Skeletal muscle satellite cell (primary cell): Measurements from ENCODE around the gene UGT1A4.
"Not testable (repeated sequence)": the region's sequence is repeated elsewhere in the genome, so short reads cannot be mapped to it uniquely, and the experiment has no call there.

Experiments
- H3K27me3 ChIP-seq: 2 replicates; pipeline ENCODE4 v1.7.0; 2013; ENCODE audit warnings: low read length; ENCODE audit not compliant: control insufficient read depth, insufficient read depth
- H3K36me3 ChIP-seq: 2 replicates; pipeline ENCODE4 v1.7.0; 2013; ENCODE audit warnings: mild to moderate bottlenecking, control low read depth, low read length; ENCODE audit not compliant: insufficient read depth
- H3K4me1 ChIP-seq: 2 replicates; pipeline ENCODE4 v1.7.0; 2013; ENCODE audit warnings: low read length; ENCODE audit not compliant: control insufficient read depth, insufficient read depth
- H3K4me2 ChIP-seq: 2 replicates; pipeline ENCODE4 v1.7.0; 2013; ENCODE audit warnings: mild to moderate bottlenecking, low read length
- H3K4me3 ChIP-seq: 2 replicates; pipeline ENCODE4 v1.7.0; 2013; ENCODE audit warnings: low read length
- H3K9ac ChIP-seq: 2 replicates; pipeline ENCODE4 v1.7.0; 2013; ENCODE audit warnings: mild to moderate bottlenecking, low read depth, low read length, moderate library complexity
- H3K9me3 ChIP-seq: replicated peaks from 2 replicates; pipeline ENCODE4 v1.7.0; 2013; ENCODE audit warnings: mild to moderate bottlenecking, control low read depth, low read length

The UGT1A4 gene

DNA sequence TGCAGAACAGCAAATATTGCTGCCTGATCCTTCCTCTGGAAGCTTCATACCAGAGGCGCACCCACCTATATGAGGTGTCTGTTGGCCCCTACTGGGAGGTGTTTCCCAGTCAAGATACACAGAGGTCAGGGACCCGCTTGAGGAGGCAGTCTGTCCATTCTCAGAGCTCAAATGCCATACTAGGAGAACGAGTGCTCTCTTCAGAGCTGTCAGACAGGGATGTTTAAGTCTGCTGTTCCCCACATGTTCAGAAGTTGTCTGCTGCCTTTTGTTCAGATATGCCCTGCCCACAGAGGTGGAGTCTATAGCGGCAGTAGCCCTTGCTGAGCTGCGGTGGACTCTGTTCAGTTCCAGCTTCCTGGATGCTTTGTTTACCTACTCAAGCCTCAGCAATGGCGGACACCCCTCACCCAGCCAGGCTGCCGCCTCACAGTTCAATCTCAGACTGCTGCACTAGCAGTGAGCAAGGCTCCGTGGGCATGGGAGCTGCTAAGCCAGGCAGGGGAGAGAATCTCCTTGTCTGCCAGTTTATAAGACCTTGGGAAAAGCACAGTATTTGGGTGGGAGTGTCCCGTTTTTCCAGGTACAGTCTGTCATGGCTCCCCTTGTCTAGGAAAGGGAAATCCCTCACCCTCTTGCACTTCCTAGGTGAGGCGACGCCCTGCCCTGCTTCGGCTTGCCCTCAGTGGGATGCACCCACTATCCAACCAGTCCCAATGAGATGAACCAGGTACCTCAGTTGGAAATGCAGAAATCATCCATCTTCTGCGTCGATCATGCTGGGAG, 18.5 kb downstream of the UGT1A4 start:
- not testable (repeated sequence) for H3K4me3 ChIP-seq, H3K4me1 ChIP-seq, H3K36me3 ChIP-seq, H3K9me3 ChIP-seq, H3K4me2 ChIP-seq, H3K27me3 ChIP-seq, H3K9ac ChIP-seq

DNA sequence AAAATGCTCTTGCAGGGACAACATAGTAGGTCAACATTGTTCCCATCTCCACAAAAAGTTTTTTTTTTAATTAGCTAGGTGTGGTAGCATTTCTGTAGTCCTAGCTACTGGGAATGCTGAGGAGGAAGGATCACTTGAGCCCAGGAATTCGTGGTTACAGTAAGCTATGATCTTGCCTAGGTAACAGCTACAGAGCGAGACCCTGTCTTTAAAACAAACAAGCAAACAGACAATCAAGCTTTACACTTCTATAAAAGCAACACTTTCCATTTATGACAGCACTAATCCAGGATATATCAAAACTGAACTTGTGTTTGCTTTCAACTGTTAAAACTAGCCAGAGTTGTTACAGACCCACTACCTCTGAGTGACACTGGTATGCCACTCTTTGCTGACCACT, 22.3 kb downstream of the UGT1A4 start:
- no peak overlapping the region for H3K9ac ChIP-seq
- H3K27me3 ChIP-seq: peaks cover 2% of the 10 kb centered on the region
- no peaks in the 10 kb centered on the region for H3K4me1 ChIP-seq
- H3K9me3 ChIP-seq: no peaks in the 10 kb centered on the region
- no peak overlapping the region for H3K4me2 ChIP-seq
- no peak overlapping the region for H3K4me3 ChIP-seq
- no peaks in the 10 kb centered on the region for H3K36me3 ChIP-seq

DNA sequence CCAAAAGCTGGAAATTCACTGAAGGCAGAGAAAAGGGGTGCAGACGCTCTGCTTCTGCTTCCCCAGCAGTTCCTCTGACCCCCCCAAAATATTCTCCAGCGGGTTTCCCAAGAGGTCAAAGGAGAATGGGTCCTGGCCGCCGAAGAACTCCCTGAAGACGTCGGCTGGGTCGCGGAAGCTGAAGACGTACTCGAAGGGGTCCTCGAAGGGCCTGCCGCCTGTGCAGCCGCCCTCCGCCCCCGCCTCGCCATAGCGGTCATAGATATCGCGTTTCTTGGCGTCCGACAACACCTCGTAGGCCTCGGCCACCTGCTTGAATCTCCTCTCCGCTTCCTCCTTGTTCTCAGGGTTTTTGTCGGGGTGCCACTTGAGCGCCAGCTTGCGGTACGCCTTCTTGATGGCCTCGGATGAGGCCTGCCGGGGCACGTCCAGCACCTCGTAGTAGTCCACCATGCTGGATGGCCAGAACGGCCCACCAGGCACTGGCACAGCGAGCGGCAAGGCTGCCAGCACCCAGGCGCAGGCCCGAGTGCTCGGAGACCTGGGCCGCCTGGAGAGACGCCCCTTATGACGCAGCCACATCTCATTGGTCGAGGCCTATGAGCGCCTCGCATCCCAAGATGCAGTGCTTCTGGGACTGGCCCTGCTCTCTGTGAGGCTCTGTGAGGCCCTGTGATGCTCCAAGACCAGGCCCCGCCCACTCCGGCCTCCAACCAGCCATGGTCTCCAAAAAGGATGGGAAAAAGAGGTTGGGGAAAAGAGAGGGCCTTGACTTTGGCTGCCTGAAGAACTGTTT, 25.1 kb downstream of the UGT1A4 start:
- Histone ChIP-seq H3K36me3 (no peaks in the 10 kb centered on the region), H3K9me3 (no peaks in the 10 kb centered on the region), H3K9ac (no peak overlapping the region), H3K4me1 (no peaks in the 10 kb centered on the region), H3K27me3 (peaks cover 5% of the 10 kb centered on the region), H3K4me3 (no peak overlapping the region), H3K4me2 (no peak overlapping the region)

DNA sequence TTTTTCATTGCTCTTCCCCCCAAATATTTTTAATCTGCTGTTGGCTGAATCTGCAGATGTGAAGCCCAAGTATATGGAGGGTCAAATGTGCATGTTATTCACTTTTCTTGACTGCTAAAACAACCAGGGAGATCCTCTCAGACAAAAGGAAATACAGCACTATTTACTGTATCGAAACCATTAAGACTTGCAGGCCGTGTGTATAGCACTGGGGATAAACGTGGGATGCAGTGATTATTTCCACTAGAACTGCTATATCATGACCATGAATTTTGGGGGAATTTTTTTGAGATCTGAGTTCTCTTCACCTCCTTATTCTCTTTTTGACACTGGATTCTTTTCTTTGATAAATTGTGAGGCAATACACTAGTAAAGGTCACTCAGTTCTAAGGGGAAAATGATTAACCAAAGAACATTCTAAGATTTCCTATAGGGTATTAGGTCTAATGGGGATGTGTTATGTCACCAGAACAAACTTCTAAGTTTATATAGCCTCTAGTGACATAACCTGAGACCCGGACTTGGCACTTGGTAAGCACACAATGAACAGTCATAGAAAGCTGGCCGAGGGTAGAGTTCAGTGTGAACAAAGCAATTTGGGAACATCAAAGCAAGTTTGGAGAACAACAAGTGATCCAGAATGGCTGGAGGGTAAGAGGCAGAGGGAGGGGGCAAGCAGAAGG, 26.7 kb downstream of the UGT1A4 start:
- H3K9ac ChIP-seq: no peak overlapping the region
- H3K4me2 ChIP-seq: no peak overlapping the region

DNA sequence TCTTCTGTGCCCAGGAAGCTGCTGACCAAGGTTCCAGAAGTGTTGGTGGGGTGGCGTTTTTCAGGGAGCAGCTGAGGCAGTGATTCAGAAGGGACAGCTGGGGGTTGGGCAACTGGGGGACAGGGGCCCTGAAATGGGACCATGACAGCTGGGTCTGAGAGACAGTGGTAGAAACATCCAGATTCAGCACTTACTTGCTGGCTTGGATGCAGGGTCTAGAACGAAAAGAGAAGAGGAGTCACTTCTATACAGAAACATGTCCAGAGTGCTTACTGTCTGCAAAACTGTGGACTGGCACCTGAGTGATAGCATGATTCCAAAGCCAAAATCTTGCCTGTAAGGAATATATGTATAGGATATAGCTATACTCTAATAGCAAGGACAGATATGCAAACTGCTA, 27.3 kb downstream of the UGT1A4 start:
- not testable (repeated sequence) for H3K27me3 ChIP-seq, H3K4me1 ChIP-seq, H3K4me3 ChIP-seq, H3K4me2 ChIP-seq, H3K9me3 ChIP-seq, H3K36me3 ChIP-seq, H3K9ac ChIP-seq

More for the DNA sequence above, 26.7 kb downstream of the UGT1A4 start:
- no peaks in the 10 kb centered on the region for H3K9me3 ChIP-seq
- peaks cover 5% of the 10 kb centered on the region for H3K27me3 ChIP-seq
- H3K4me1 ChIP-seq: no peaks in the 10 kb centered on the region
- H3K36me3 ChIP-seq: no peaks in the 10 kb centered on the region
- no peak overlapping the region for H3K4me3 ChIP-seq

DNA sequence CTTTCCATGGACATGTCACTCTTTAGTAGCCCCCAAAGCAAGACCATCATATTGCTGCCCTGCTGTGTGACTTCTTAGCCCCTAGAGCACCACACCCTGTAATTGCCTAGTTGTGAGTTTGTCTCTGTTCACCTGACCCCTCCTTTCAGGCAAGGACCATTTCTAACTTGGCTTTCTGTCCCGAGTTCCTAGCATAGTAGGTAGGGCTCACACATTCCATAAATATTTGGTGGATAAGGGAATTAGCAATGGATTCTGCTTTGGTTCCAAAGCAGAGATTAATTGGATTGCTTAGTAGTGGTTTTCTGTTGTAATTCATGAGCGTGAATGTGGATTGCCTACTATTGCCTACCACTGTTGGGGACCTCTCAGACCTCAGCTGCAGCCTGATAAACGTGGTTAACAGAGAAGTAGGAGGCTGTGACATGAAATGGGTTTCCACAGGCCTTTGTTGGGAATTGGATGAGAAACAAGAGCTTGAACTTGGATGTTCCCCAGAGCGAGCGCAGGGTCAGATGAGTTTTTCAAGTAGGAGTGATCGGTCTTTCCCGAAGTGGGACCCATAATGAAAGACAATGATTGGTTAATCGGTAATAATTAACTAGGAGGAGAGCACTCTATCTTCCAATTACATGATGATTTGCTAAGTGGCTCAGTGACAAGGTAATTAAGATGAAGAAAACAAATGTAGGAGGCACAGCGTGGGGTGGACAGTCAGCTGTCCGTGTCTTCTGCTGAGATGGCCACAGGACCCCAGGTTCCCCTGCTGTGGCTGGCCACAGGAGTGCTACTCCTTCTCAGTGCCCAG, 28.1 kb downstream of the UGT1A4 start:
- Histone ChIP-seq H3K9me3 (no peaks in the 10 kb centered on the region), H3K9ac (no peak overlapping the region)

DNA sequence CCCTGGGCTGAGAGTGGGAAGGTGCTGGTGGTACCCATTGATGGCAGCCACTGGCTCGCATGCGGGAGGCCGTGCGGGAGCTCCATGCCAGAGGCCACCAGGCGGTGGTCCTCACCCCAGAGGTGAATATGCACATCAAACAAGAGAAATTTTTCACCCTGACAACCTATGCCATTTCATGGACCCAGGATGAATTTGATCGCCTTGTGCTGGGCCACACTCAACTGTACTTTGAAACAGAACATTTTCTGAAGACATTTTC, 28.7 kb downstream of the UGT1A4 start:
- Histone ChIP-seq H3K36me3 (no peaks in the 10 kb centered on the region), H3K9me3 (no peaks in the 10 kb centered on the region), H3K4me3 (no peak overlapping the region), H3K4me2 (no peak overlapping the region), H3K9ac (no peak overlapping the region), H3K27me3 (peaks cover 5% of the 10 kb centered on the region), H3K4me1 (no peaks in the 10 kb centered on the region)

More for the DNA sequence above, 28.1 kb downstream of the UGT1A4 start:
- H3K27me3 ChIP-seq: peaks cover 5% of the 10 kb centered on the region
- no peaks in the 10 kb centered on the region for H3K4me1 ChIP-seq
- no peaks in the 10 kb centered on the region for H3K36me3 ChIP-seq
- no peak overlapping the region for H3K4me2 ChIP-seq
- H3K4me3 ChIP-seq: no peak overlapping the region

DNA sequence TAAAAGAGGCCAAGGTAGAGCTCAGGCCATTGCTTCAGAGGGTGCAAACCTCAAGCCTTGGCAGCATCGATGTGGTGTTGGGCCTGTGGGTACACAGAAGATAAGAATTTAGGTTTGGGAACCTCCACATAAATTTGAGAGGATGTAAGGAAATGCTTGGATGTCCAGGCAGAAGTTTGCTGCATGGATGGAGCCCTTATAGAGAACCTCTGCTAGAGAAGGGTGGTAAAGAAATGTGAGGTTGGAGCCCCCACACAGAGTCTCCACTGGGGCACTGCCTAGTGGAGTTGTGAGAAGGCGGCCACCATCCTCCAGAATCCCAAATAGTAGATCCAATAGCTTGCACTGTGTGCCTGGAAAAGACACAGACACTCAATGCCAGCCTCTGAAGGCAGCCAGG, 32.2 kb downstream of the UGT1A4 start:
- H3K9me3 ChIP-seq, H3K36me3 ChIP-seq, H3K4me3 ChIP-seq, H3K4me1 ChIP-seq, H3K27me3 ChIP-seq, H3K4me2 ChIP-seq, H3K9ac ChIP-seq: not testable (repeated sequence)

DNA sequence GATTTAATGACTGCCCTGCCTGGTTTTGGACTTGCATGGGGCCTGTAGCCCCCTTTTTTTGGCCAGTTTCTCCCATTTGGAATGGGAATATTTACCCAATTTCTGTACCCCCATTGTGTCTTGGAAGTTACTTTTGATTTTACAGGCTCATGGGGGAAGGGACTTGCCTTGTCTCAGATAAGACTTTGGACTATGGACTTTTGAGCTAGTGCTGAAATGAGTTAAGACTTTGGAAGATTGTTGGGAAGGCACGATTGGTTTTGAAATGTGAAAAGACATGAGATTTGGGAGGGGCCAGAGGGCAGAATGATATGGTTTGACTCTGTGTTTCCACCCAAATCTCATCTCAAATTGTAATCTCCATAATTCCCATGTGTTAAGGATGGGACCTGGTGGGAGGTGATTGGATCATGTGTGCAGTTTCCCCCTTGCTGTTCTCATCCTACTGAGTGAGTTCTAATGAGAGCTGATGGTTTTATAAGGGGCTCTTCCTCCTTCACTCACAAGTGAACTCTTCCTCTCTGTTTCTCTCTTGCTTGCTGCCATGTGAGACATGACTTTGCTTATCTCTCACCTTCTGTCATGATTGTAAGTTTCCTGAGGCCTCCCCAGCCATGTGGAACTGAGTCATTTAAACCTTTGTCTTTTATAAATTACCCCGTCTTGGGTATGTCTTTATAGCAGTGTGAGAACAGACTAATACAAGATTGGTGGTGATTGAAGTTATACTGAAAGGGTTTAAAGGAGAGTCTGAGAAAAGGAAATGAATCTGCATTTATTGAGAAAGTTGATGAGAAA, 32.9 kb downstream of the UGT1A4 start:
- not testable (repeated sequence) for H3K4me3 ChIP-seq, H3K4me2 ChIP-seq, H3K4me1 ChIP-seq, H3K36me3 ChIP-seq, H3K27me3 ChIP-seq, H3K9me3 ChIP-seq, H3K9ac ChIP-seq

DNA sequence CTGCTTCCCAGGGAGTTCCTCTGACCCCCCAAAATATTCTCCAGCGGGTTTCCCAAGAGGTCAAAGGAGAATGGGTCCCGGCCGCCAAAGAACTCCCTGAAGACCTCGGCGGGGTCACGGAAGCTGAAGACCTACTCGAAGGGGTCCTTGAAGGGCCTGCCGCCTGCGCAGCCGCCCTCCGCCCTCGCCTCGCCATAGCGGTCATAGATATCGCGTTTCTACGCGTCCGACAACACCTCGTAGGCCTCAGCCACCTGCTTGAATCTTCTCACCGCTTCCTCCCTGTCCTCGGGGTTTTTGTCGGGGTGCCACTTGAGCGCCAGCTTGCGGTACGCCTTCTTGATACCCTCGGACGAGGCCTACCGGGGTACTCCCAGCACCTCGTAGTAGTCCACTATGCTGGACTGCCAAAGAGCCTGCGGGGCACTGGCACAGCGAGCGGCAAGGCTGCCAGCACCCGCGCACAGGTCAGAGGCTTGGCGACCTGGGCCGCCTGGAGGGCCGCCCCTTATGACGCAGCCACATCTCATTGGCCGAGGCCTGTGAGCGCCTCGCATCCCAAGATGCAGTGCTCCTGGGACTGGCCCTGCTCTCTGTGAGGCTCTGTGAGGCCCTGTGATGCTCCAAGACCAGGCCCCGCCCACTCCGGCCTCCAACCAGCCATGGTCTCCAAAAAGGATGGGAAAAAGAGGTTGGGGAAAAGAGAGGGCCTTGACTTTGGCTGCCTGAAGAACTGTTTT, 36.5 kb downstream of the UGT1A4 start:
- no peak overlapping the region for H3K4me2 ChIP-seq

More for the DNA sequence above, 36.5 kb downstream of the UGT1A4 start:
- H3K9me3 ChIP-seq: no peaks in the 10 kb centered on the region
- H3K27me3 ChIP-seq: no peaks in the 10 kb centered on the region
- no peak overlapping the region for H3K9ac ChIP-seq
- no peaks in the 10 kb centered on the region for H3K36me3 ChIP-seq
- no peak overlapping the region for H3K4me3 ChIP-seq
- H3K4me1 ChIP-seq: no peaks in the 10 kb centered on the region
